ENCODE results near the gene COL21A1.

- no peak for TF ChIP-seq CTCF (IDR thresholded peaks at IDR 0.05)
- no peak for TF ChIP-seq ZFX (IDR thresholded peaks at IDR 0.05; ENCODE audit: borderline replicate concordance)
These were observed 70.6 kb downstream of the COL21A1 start for GRCh38 chr6:56176741-56177140.

All from 22Rv1 (cell line).